ENCODE results near the gene ESRRG.

ESRRG gene

GRCh38 chr1:216457356-216457755, 265.9 kb downstream of the ESRRG start:
- Histone ChIP-seq H3K4me3 (ENCODE audit: low read depth in 1 of 2, low read length in 1 of 2) (no peak overlapping the region), H3K27ac (no peak overlapping the region), H3K4me1 (ENCODE audit: control insufficient read depth in 1 of 2, insufficient read depth in 1 of 2, low read depth in 1 of 2, low read length in 1 of 2) (no peaks in the 10 kb centered on the region), H3K9me3 (no peaks in the 10 kb centered on the region), H3K27me3 (no peaks in the 10 kb centered on the region), H3K36me3 (no peaks in the 10 kb centered on the region)
- TF ChIP-seq CTCF (IDR thresholded peaks at IDR 0.05), result no peak

GRCh38 chr1:216456682-216457081, 266.5 kb downstream of the ESRRG start:
- no peaks in the 10 kb centered on the region for H3K9me3 ChIP-seq
- H3K27ac ChIP-seq, result no peak overlapping the region
- no peak for TF ChIP-seq CTCF (IDR thresholded peaks at IDR 0.05)
- H3K27me3 ChIP-seq, result no peaks in the 10 kb centered on the region
- no peaks in the 10 kb centered on the region for H3K36me3 ChIP-seq
- H3K4me3 ChIP-seq (ENCODE audit: low read depth in 1 of 2, low read length in 1 of 2), result no peak overlapping the region
- no peaks in the 10 kb centered on the region for H3K4me1 ChIP-seq (ENCODE audit: control insufficient read depth in 1 of 2, insufficient read depth in 1 of 2, low read depth in 1 of 2, low read length in 1 of 2)

GRCh38 chr1:216453777-216454176, 269.5 kb downstream of the ESRRG start:
- TF ChIP-seq CTCF (IDR thresholded peaks at IDR 0.05), result no peak

More at GRCh38 chr1:216453777-216454176, 269.5 kb downstream of the ESRRG start:
- Histone ChIP-seq H3K36me3 (no peaks in the 10 kb centered on the region), H3K27ac (no peak overlapping the region), H3K9me3 (no peaks in the 10 kb centered on the region), H3K4me1 (ENCODE audit: control insufficient read depth in 1 of 2, insufficient read depth in 1 of 2, low read depth in 1 of 2, low read length in 1 of 2) (no peaks in the 10 kb centered on the region), H3K27me3 (no peaks in the 10 kb centered on the region), H3K4me3 (ENCODE audit: low read depth in 1 of 2, low read length in 1 of 2) (no peak overlapping the region)
